ENCODE data around the gene GNG8.

Gene GNG8

GRCh38 chr19:46600384-46601317 is 35.4 kb downstream of the GNG8 start (continued):
- TF ChIP-seq ZNF449 (tag by site-specific recombination; IDR thresholded peaks at IDR 0.05) (peak; percentile 16; the same call in 1 of the 2 replicates), ZNF248 (tag by site-specific recombination; IDR thresholded peaks at IDR 0.05) (no peak), ZNF426 (tag by site-specific recombination; IDR thresholded peaks at IDR 0.05) (no peak), ZNF133 (tag by site-specific recombination; IDR thresholded peaks at IDR 0.05) (no peak), ZNF214 (tag by site-specific recombination; IDR thresholded peaks at IDR 0.05; ENCODE audit: borderline replicate concordance) (no peak), ZBTB1 (tag by site-specific recombination; IDR thresholded peaks at IDR 0.05) (no peak), ZFHX2 (tag by site-specific recombination; conservative IDR thresholded peaks at IDR 0.05) (peak; percentile 94), ZNF585B (tag by site-specific recombination; IDR thresholded peaks at IDR 0.05) (no peak), ZNF473 (tag by site-specific recombination; IDR thresholded peaks at IDR 0.05) (no peak), ZNF184 (tag by site-specific recombination; IDR thresholded peaks at IDR 0.05) (no peak), ZNF354C (tag by site-specific recombination; IDR thresholded peaks at IDR 0.05; ENCODE audit: borderline replicate concordance, low read depth) (no peak), ZNF843 (tag by site-specific recombination; IDR thresholded peaks at IDR 0.05) (peak; percentile 85), TSHZ1 (tag by site-specific recombination; IDR thresholded peaks at IDR 0.05; ENCODE audit: borderline replicate concordance) (peak; percentile 48; the same call in 1 of the 2 replicates), KLF1 (tag by site-specific recombination; IDR thresholded peaks at IDR 0.05) (peak; percentile 99), GFI1B (tag by site-specific recombination; IDR thresholded peaks at IDR 0.05) (no peak), OVOL3 (tag by site-specific recombination; IDR thresholded peaks at IDR 0.05) (peak; percentile 74; the same call in 1 of the 2 replicates), ZNF174 (tag by site-specific recombination; IDR thresholded peaks at IDR 0.05) (no peak), EGR2 (tag by site-specific recombination; IDR thresholded peaks at IDR 0.05; ENCODE audit: low read depth) (peak; percentile 78), ZNF560 (tag by site-specific recombination; IDR thresholded peaks at IDR 0.05; ENCODE audit: borderline replicate concordance) (no peak), ZNF16 (tag by site-specific recombination; IDR thresholded peaks at IDR 0.05; ENCODE audit: low read depth) (no peak), KLF16 (tag by site-specific recombination; IDR thresholded peaks at IDR 0.05) (peak; percentile 100), ZFP3 (tag by site-specific recombination; IDR thresholded peaks at IDR 0.05; ENCODE audit: low read depth) (no peak; the same call in 1 of the 2 replicates), ZNF837 (tag by site-specific recombination; IDR thresholded peaks at IDR 0.05) (no peak), REST (tag by site-specific recombination; IDR thresholded peaks at IDR 0.05) (0 out of 2 replicates have a peak, but pooled peaks have one; percentile 7), ZNF311 (tag by site-specific recombination; IDR thresholded peaks at IDR 0.05; ENCODE audit: borderline replicate concordance) (no peak), ZNF280D (tag by site-specific recombination; IDR thresholded peaks at IDR 0.05) (0 out of 2 replicates have a peak, but pooled peaks have one; percentile 15), KLF9 (tag by site-specific recombination; IDR thresholded peaks at IDR 0.05; ENCODE audit: low read depth) (peak; percentile 97), ZBTB21 (tag by site-specific recombination; IDR thresholded peaks at IDR 0.05) (peak; percentile 76; the same call in 1 of the 2 replicates)

Measured in HEK293 (cell line).